Measurements from ENCODE around the gene ANKS1A.
"Not testable (repeated sequence)": the region's sequence is repeated elsewhere in the genome, so short reads cannot be mapped to it uniquely, and the experiment has no call there.

The ANKS1A gene

GRCh38 chr6:35138191-35138590, 249.1 kb downstream of the ANKS1A start:
- DNase-seq, result not testable (repeated sequence)

GRCh38 chr6:35139470-35139869, 250.4 kb downstream of the ANKS1A start:
- no peak for DNase-seq

- DNase-seq, result peak; percentile 57 to 68
These were observed 251.0 kb downstream of the ANKS1A start for GRCh38 chr6:35139924-35140638.

GRCh38 chr6:35140639-35141006, 251.6 kb downstream of the ANKS1A start:
- no peak for DNase-seq
